Measurements from ENCODE around the gene PPP1R15A.
"Not testable (repeated sequence)": the region's sequence is repeated elsewhere in the genome, so short reads cannot be mapped to it uniquely, and the experiment has no call there.

Gene PPP1R15A

DNA sequence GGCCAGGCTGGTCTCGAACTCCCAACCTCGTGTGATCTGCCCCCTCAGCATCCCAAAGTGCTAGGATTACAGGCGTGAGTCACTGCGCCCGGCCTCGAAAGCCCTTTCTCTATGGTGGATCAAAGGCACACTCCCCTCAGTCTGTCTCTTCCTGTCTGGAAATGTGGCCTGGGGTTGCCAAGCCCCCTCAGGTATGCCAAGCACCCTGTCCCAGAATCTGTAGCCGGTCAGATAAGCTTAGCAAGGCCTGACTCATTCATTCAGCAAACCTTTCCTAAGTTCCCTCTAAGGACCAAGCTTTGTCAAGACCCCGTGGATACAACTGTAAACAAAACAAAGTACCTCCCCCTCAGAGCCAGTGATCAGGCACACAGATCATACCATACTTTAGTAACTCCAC, 42.0 kb downstream of the PPP1R15A start:
- DNase-seq (ENCODE audit: low read depth in 2 of 2): no peak

DNA sequence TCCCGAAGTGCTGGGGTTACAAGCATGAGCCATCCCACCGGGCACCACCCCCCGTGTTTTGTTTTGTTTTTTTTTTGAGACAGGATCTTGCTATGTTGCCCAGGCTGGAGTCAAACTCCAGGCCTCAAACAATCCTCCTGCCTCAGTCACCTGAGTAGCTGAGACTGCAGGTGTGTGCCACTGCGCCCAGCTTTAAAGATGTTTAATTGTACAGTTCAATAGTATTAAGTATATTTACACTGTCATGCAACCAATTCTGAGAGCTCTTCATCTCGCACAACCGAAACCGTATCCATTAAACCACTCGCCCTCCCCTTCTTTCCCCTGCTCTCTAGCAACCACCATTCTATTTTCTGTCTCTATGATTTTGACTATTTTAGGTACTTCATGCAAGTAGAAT, 43.5 kb downstream of the PPP1R15A start:
- no peak for DNase-seq (ENCODE audit: low read depth in 2 of 2)

DNA sequence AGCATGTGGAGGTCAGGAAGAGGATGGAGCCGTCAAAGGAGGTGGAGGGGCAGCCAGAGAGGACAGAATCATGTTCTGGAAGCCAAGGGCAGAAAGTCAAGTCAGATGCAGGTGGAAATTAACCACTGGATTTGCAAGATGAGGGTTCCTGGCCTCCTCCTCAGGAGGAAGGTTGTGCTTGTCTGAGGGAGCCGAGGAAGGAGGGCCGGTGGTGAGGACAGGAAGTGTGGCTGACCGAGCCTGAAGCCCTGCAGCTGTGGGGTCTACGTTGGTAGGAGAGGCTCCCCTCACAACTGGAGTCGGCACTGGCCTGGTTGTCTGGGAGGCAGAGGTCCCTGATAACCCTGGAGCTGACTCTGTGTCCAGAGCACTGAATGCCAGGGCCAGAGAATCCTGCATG, 45.9 kb downstream of the PPP1R15A start:
- DNase-seq (ENCODE audit: low read depth in 2 of 2): no peak

DNA sequence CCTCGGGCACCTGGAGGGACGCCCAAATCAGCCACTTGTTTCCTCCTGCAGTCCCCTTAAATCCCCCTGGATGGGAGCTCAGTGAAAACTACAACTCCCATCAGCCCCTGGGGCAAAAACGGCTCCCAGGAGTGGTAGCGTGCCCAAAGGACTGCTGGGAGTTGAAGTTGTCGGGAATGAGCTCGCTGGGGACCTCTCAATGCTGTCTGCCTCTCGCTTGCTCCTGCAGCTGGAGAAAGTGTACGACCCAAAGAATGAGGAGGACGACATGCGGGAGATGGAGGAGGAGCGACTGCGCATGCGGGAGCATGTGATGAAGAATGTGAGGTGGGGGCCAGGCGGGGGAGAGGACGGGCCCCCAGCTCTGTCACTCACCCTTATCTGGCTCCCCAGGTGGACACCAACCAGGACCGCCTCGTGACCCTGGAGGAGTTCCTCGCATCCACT, 46.6 kb downstream of the PPP1R15A start:
- no peak for DNase-seq (ENCODE audit: low read depth in 2 of 2)

DNA sequence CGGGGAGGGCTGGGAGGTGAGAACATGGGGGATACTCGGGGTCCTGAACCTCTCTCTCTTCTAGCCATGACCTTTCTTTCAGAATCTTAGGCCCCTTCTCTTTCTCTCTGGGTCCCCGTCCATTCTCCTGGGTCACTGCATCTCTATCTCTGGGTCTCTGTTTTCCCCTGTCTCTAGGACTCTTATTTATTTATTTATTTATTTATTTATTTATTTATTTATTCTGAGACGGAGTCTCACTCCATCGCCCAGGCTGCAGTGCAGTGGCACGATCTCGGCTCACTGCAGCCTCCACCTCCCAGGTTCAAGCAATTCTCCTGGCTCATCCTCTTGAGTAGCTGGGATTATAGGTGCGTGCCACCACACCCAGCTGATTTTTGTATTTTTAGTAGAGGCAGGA, 47.0 kb downstream of the PPP1R15A start:
- DNase-seq (ENCODE audit: low read depth in 2 of 2): not testable (repeated sequence)

DNA sequence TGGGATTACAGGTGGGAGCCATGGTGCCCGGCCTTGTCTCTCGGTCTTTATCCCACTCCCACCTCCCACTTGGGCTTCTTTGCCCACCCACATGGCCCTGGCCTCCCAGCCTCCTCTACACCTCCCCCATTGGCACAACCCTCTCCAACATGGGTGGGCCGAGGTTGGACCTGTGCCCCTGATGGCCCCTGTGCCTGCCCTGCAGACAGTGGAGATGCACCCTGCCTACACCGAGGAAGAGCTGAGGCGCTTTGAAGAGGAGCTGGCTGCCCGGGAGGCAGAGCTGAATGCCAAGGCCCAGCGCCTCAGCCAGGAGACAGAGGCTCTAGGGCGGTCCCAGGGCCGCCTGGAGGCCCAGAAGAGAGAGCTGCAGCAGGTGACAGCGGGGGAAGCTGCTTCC, 48.7 kb downstream of the PPP1R15A start:
- no peak for DNase-seq (ENCODE audit: low read depth in 2 of 2)

DNA sequence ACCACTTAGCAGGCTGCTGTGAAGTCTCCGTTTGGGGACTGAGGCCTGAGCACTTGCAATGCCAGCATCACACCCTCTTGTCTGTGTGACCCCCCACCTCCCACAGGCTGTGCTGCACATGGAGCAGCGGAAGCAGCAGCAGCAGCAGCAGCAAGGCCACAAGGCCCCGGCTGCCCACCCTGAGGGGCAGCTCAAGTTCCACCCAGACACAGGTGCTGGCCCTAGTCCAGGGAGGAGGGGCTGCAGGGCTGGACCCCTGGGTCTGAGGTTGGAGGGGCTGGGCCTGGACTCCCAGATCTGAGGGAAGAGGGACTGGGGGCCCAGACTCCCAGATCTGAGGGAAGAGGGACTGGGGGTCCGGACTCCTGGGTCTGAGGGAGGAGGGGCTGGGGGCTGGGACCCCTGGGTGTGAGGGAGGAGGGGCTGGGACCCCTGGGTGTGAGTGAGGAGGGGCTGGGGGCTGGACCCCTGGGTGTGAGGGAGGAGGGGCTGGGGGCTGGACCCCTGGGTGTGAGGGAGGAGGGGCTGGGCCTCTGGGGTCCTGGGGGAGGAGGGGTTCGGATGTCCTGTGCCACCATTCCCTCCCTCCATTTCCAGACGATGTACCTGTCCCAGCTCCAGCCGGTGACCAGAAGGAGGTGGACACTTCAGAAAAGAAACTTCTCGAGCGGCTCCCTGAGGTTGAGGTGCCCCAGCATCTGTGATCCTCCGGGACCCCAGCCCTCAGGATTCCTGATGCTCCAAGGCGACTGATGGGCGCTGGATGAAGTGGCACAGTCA, 49.7 kb downstream of the PPP1R15A start:
- no peak for DNase-seq (ENCODE audit: low read depth in 2 of 2)

DNA sequence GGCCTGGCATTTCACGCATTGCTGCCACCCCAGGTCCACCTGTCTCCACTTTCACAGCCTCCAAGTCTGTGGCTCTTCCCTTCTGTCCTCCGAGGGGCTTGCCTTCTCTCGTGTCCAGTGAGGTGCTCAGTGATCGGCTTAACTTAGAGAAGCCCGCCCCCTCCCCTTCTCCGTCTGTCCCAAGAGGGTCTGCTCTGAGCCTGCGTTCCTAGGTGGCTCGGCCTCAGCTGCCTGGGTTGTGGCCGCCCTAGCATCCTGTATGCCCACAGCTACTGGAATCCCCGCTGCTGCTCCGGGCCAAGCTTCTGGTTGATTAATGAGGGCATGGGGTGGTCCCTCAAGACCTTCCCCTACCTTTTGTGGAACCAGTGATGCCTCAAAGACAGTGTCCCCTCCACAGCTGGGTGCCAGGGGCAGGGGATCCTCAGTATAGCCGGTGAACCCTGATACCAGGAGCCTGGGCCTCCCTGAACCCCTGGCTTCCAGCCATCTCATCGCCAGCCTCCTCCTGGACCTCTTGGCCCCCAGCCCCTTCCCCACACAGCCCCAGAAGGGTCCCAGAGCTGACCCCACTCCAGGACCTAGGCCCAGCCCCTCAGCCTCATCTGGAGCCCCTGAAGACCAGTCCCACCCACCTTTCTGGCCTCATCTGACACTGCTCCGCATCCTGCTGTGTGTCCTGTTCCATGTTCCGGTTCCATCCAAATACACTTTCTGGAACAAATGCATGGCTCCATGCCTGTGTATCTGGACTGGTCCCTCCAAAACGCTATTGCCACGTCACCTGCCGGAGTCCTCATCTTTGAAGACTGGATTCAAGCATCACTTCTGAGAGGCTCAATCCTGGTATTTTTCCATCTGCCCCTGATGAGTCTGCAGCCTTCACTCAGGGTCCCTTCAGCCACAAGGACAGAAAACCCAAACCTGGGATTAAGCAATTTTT, 50.6 kb downstream of the PPP1R15A start:
- no peak for DNase-seq (ENCODE audit: low read depth in 2 of 2)

DNA sequence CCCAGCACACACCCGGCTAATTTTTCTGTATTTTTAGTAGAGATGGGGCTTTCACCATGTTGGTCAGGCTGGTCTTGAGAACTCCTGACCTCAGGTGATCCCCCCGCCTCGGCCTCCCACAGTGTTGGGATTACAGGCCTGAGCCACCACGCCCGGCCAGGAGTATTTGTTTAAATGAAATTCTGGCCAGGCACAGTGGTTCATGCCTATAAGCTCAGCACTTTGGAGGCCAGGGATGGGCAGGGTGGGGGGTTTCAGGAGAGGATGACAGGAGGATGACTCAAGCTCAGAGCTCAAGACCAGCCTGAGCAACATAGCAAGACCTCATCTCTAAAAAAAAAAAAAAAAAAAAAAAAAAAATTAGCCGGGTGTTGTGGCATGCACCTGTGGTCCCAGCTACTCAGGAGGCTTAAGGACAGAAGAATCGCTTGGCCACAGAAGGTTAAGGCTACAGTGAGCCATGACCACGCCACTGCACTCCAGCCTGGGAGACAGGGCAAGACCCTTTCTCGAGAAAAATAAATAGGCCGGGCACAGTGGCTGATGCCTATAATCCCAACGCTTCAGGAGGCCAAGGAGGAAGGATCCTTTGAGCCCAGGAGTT, 53.1 kb downstream of the PPP1R15A start:
- no peak for DNase-seq (ENCODE audit: low read depth in 2 of 2)

All from stimulated activated CD4-positive, alpha-beta T cell treated with anti-CD3 and anti-CD28 coated beads, Interleukin-1b, Interleukin-23, amount 100 ng/mL, for 1 hour (primary cell).